ENCODE measurements around the gene CDK5RAP1.

The CDK5RAP1 gene

DNA sequence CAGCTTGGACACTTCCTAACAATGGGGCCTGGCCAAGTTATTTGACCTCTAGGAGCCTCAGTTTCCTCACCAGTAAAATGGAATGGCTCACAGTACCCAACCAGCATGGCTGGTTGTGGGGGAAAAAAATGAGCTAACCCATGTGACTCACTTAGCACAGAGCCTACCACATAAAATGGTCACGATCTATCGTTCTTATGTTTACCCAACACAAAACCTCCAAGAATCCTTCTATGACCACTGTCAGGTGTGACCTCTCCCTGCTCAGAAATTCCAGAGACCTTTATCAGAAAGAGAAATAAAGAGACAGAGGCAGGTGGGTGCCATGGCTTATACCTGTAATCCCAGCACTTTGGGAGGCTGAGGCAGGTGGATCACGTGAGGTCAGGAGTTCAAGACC lies 78.9 kb downstream of the CDK5RAP1 start:
- Histone ChIP-seq H3K27ac (ENCODE audit: low read depth, low read length) (no peak overlapping the region), H3K4me1 (ENCODE audit: control insufficient read depth, low read depth, low read length) (no peaks in the 10 kb centered on the region), H2BK120ac (ENCODE audit: low read depth, low read length) (no peak overlapping the region), H3K79me1 (ENCODE audit: low read length) (no peaks in the 10 kb centered on the region), H2AK5ac (ENCODE audit: low read length) (no peak overlapping the region), H3K56ac (ENCODE audit: low read length) (no peak overlapping the region), H3K27me3 (ENCODE audit: insufficient read depth, low read length, poor library complexity) (no peaks in the 10 kb centered on the region), H3K4me2 (ENCODE audit: low read length) (no peak overlapping the region), H2BK5ac (ENCODE audit: low read length) (no peak overlapping the region), H3K9ac (ENCODE audit: low read length) (no peak overlapping the region), H4K5ac (ENCODE audit: low read length) (no peak overlapping the region), H2BK15ac (replicated peaks; ENCODE audit: low read depth) (no peak overlapping the region), H4K8ac (ENCODE audit: low read depth, low read length) (no peak overlapping the region), H3K79me2 (ENCODE audit: control insufficient read depth, insufficient read depth, low read length) (no peaks in the 10 kb centered on the region), H3K23ac (ENCODE audit: low read length) (no peak overlapping the region), H3K4ac (ENCODE audit: low read depth, low read length) (no peak overlapping the region), H3K18ac (ENCODE audit: low read length) (no peak overlapping the region), H3K36me3 (ENCODE audit: control insufficient read depth, insufficient read depth, low read length) (no peaks in the 10 kb centered on the region), H3K4me3 (ENCODE audit: low read length) (no peak overlapping the region)
- DNase-seq, result no peak
- no CpG with 5 or more reads among the region's 3 CpGs for WGBS (ENCODE audit: extremely low coverage, insufficient coverage, low lambda C conversion rate)

DNA sequence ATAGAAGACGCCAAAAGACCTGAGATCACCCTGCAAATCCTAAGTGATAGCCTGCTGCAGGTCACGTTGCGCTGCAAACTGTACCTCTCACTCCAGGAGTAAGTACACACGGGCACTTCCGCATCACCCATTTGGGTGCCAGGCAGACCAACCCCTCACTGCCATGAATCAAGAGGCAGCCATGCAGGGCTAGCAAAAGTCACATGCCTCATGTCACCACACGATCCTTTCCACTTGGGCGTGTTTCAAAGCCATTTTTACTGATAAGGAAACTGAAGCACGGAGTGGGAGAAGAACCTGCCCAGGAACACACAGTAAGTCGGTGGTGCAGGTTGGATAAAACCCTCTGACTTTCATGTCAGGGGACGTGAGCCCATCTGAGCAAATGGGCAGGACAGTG lies 81.3 kb downstream of the CDK5RAP1 start:
- no peak overlapping the region for H2AK5ac ChIP-seq (ENCODE audit: low read length)
- H3K79me2 ChIP-seq (ENCODE audit: control insufficient read depth, insufficient read depth, low read length), result no peaks in the 10 kb centered on the region

GRCh38 chr20:33318096-33318429 lies 83.3 kb downstream of the CDK5RAP1 start:
- Histone ChIP-seq H3K4me3 (ENCODE audit: low read length) (no peak overlapping the region), H3K4me2 (ENCODE audit: low read length) (no peak overlapping the region), H3K4ac (ENCODE audit: low read depth, low read length) (no peak overlapping the region), H3K27me3 (ENCODE audit: insufficient read depth, low read length, poor library complexity) (no peaks in the 10 kb centered on the region), H3K23ac (ENCODE audit: low read length) (no peak overlapping the region), H4K5ac (ENCODE audit: low read length) (no peak overlapping the region), H3K4me1 (ENCODE audit: control insufficient read depth, low read depth, low read length) (no peaks in the 10 kb centered on the region), H3K79me2 (ENCODE audit: control insufficient read depth, insufficient read depth, low read length) (no peaks in the 10 kb centered on the region), H3K79me1 (ENCODE audit: low read length) (no peaks in the 10 kb centered on the region), H3K27ac (ENCODE audit: low read depth, low read length) (no peak overlapping the region), H3K36me3 (ENCODE audit: control insufficient read depth, insufficient read depth, low read length) (no peaks in the 10 kb centered on the region), H4K8ac (ENCODE audit: low read depth, low read length) (no peak overlapping the region), H2BK120ac (ENCODE audit: low read depth, low read length) (no peak overlapping the region), H3K56ac (ENCODE audit: low read length) (no peak overlapping the region), H2AK5ac (ENCODE audit: low read length) (no peak overlapping the region), H3K9ac (ENCODE audit: low read length) (no peak overlapping the region), H2BK5ac (ENCODE audit: low read length) (no peak overlapping the region), H3K18ac (ENCODE audit: low read length) (no peak overlapping the region), H2BK15ac (replicated peaks; ENCODE audit: low read depth) (no peak overlapping the region)
- no peak for DNase-seq
- whole genome bisulfite sequencing (ENCODE audit: extremely low coverage, insufficient coverage, low lambda C conversion rate), result no CpG with 5 or more reads among the region's 5 CpGs

More for the DNA sequence above, 81.3 kb downstream of the CDK5RAP1 start:
- Histone ChIP-seq H3K36me3 (ENCODE audit: control insufficient read depth, insufficient read depth, low read length) (no peaks in the 10 kb centered on the region), H3K27ac (ENCODE audit: low read depth, low read length) (no peak overlapping the region), H4K8ac (ENCODE audit: low read depth, low read length) (no peak overlapping the region), H4K5ac (ENCODE audit: low read length) (no peak overlapping the region), H2BK120ac (ENCODE audit: low read depth, low read length) (no peak overlapping the region), H3K79me1 (ENCODE audit: low read length) (no peaks in the 10 kb centered on the region), H3K27me3 (ENCODE audit: insufficient read depth, low read length, poor library complexity) (no peaks in the 10 kb centered on the region), H3K56ac (ENCODE audit: low read length) (no peak overlapping the region), H3K4me2 (ENCODE audit: low read length) (no peak overlapping the region), H3K23ac (ENCODE audit: low read length) (no peak overlapping the region), H2BK5ac (ENCODE audit: low read length) (no peak overlapping the region), H3K4me3 (ENCODE audit: low read length) (no peak overlapping the region), H3K4me1 (ENCODE audit: control insufficient read depth, low read depth, low read length) (no peaks in the 10 kb centered on the region), H3K9ac (ENCODE audit: low read length) (no peak overlapping the region), H3K18ac (ENCODE audit: low read length) (no peak overlapping the region), H2BK15ac (replicated peaks; ENCODE audit: low read depth) (no peak overlapping the region), H3K4ac (ENCODE audit: low read depth, low read length) (no peak overlapping the region)
- no peak for DNase-seq
- no CpG with 5 or more reads among the region's 10 CpGs for WGBS (ENCODE audit: extremely low coverage, insufficient coverage, low lambda C conversion rate)

DNA sequence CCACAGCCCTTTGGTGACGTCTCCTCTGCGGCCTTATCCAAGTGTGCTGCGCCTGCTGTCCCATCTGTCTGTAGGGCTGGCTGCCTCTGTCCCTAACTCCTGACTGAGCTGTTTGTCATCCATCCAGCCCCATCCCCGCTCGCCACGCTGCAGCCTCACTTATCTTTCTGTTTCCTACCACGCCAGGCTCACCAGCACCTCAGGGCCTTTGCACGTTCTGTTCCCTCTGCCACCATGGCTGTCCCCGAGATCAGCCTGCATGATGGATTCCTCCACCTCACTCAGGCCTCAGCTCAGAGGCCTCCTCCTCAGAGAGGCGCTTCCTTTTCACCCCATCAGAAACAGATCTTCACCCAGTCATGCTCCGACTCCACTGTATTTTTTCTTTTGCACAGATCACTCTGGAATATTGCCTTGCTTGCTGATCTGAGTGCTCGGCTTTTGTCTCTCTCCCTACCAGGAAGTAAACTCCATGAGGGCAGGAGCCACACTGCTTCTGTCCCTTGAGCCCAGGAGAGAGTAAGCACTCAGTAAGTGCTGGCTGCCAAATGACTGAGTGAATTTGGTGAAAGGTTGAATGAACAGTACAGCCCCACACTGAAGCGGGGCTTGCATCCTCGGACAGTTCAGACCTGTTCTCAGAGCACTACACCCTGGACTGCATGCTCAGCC lies 83.8 kb downstream of the CDK5RAP1 start:
- H3K56ac ChIP-seq (ENCODE audit: low read length), result no peak overlapping the region
- no peak overlapping the region for H2BK120ac ChIP-seq (ENCODE audit: low read depth, low read length)
- DNase-seq, result no peak
- no peak overlapping the region for H4K5ac ChIP-seq (ENCODE audit: low read length)
- no peak overlapping the region for H2BK5ac ChIP-seq (ENCODE audit: low read length)
- H3K9ac ChIP-seq (ENCODE audit: low read length), result no peak overlapping the region
- no peak overlapping the region for H3K4ac ChIP-seq (ENCODE audit: low read depth, low read length)
- H3K4me3 ChIP-seq (ENCODE audit: low read length), result no peak overlapping the region
- no peaks in the 10 kb centered on the region for H3K79me1 ChIP-seq (ENCODE audit: low read length)
- no peaks in the 10 kb centered on the region for H3K79me2 ChIP-seq (ENCODE audit: control insufficient read depth, insufficient read depth, low read length)
- no CpG with 5 or more reads among the region's 14 CpGs for WGBS (ENCODE audit: extremely low coverage, insufficient coverage, low lambda C conversion rate)
- no peak overlapping the region for H3K18ac ChIP-seq (ENCODE audit: low read length)
- H3K4me2 ChIP-seq (ENCODE audit: low read length), result no peak overlapping the region
- no peak overlapping the region for H4K8ac ChIP-seq (ENCODE audit: low read depth, low read length)
- no peak overlapping the region for H3K23ac ChIP-seq (ENCODE audit: low read length)
- H2BK15ac ChIP-seq (replicated peaks; ENCODE audit: low read depth), result no peak overlapping the region
- no peaks in the 10 kb centered on the region for H3K27me3 ChIP-seq (ENCODE audit: insufficient read depth, low read length, poor library complexity)
- H2AK5ac ChIP-seq (ENCODE audit: low read length), result no peak overlapping the region
- H3K36me3 ChIP-seq (ENCODE audit: control insufficient read depth, insufficient read depth, low read length), result no peaks in the 10 kb centered on the region
- no peak overlapping the region for H3K27ac ChIP-seq (ENCODE audit: low read depth, low read length)
- H3K4me1 ChIP-seq (ENCODE audit: control insufficient read depth, low read depth, low read length), result no peaks in the 10 kb centered on the region

GRCh38 chr20:33316958-33317357 lies 84.4 kb downstream of the CDK5RAP1 start:
- H3K56ac ChIP-seq (ENCODE audit: low read length), result no peak overlapping the region
- no peak overlapping the region for H3K4ac ChIP-seq (ENCODE audit: low read depth, low read length)
- H4K8ac ChIP-seq (ENCODE audit: low read depth, low read length), result no peak overlapping the region
- no peak overlapping the region for H3K4me2 ChIP-seq (ENCODE audit: low read length)
- no peak overlapping the region for H3K27ac ChIP-seq (ENCODE audit: low read depth, low read length)
- H3K79me1 ChIP-seq (ENCODE audit: low read length), result no peaks in the 10 kb centered on the region
- no peak overlapping the region for H3K9ac ChIP-seq (ENCODE audit: low read length)
- H3K4me1 ChIP-seq (ENCODE audit: control insufficient read depth, low read depth, low read length), result no peaks in the 10 kb centered on the region
- H2BK120ac ChIP-seq (ENCODE audit: low read depth, low read length), result no peak overlapping the region
- H3K18ac ChIP-seq (ENCODE audit: low read length), result no peak overlapping the region
- no peak overlapping the region for H2AK5ac ChIP-seq (ENCODE audit: low read length)
- H4K5ac ChIP-seq (ENCODE audit: low read length), result no peak overlapping the region
- H2BK5ac ChIP-seq (ENCODE audit: low read length), result no peak overlapping the region
- H3K79me2 ChIP-seq (ENCODE audit: control insufficient read depth, insufficient read depth, low read length), result no peaks in the 10 kb centered on the region
- WGBS (ENCODE audit: extremely low coverage, insufficient coverage, low lambda C conversion rate), result no CpG with 5 or more reads among the region's 3 CpGs
- H2BK15ac ChIP-seq (replicated peaks; ENCODE audit: low read depth), result no peak overlapping the region
- H3K4me3 ChIP-seq (ENCODE audit: low read length), result no peak overlapping the region
- no peak overlapping the region for H3K23ac ChIP-seq (ENCODE audit: low read length)
- no peaks in the 10 kb centered on the region for H3K36me3 ChIP-seq (ENCODE audit: control insufficient read depth, insufficient read depth, low read length)
- H3K27me3 ChIP-seq (ENCODE audit: insufficient read depth, low read length, poor library complexity), result no peaks in the 10 kb centered on the region
- DNase-seq, result no peak

- Histone ChIP-seq H3K4me1 (ENCODE audit: control insufficient read depth, low read depth, low read length) (no peaks in the 10 kb centered on the region), H2BK15ac (replicated peaks; ENCODE audit: low read depth) (no peak overlapping the region), H3K79me1 (ENCODE audit: low read length) (no peaks in the 10 kb centered on the region), H2BK5ac (ENCODE audit: low read length) (no peak overlapping the region), H3K18ac (ENCODE audit: low read length) (no peak overlapping the region), H2BK120ac (ENCODE audit: low read depth, low read length) (no peak overlapping the region), H3K9ac (ENCODE audit: low read length) (no peak overlapping the region), H2AK5ac (ENCODE audit: low read length) (no peak overlapping the region), H3K27me3 (ENCODE audit: insufficient read depth, low read length, poor library complexity) (no peaks in the 10 kb centered on the region), H3K79me2 (ENCODE audit: control insufficient read depth, insufficient read depth, low read length) (no peaks in the 10 kb centered on the region), H3K4me3 (ENCODE audit: low read length) (no peak overlapping the region), H4K8ac (ENCODE audit: low read depth, low read length) (no peak overlapping the region), H3K56ac (ENCODE audit: low read length) (no peak overlapping the region), H4K5ac (ENCODE audit: low read length) (no peak overlapping the region), H3K36me3 (ENCODE audit: control insufficient read depth, insufficient read depth, low read length) (no peaks in the 10 kb centered on the region), H3K4ac (ENCODE audit: low read depth, low read length) (no peak overlapping the region), H3K23ac (ENCODE audit: low read length) (no peak overlapping the region), H3K4me2 (ENCODE audit: low read length) (no peak overlapping the region), H3K27ac (ENCODE audit: low read depth, low read length) (no peak overlapping the region)
- no CpG with 5 or more reads among the region's 5 CpGs for WGBS (ENCODE audit: extremely low coverage, insufficient coverage, low lambda C conversion rate)
- no peak for DNase-seq
These were observed 85.0 kb downstream of the CDK5RAP1 start for GRCh38 chr20:33316343-33316742.

Data from mesendoderm (in vitro differentiated cells).